NCI-H524 (cell line): ENCODE results near the gene GRIK2.

Experiments used
- DNase-seq, 2 experiments: peaks; one replicate each; lab custom pipeline; 2025; lab: John Stamatoyannopoulos, UW

GRIK2 gene

DNA sequence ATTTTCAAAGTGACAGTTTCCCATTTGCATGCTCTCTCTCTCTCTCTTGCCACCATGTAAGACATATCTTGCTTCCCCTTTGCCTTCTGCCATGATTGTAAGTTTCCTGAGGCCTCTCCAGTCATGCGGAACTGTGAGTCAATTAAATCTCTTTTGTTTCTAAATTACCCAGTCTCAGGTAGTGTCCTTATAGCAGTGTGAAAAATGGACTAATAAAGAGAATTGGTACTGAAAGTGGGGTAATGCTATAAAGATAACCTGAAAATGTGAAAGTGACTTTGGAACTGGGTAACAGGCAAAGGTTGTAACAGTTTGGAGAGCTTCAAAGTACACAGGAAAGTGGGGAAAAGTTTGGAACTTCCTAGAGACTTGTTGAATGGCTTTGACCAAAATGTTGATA is 389.8 kb downstream of the GRIK2 start:
- DNase-seq, result no peak

DNA sequence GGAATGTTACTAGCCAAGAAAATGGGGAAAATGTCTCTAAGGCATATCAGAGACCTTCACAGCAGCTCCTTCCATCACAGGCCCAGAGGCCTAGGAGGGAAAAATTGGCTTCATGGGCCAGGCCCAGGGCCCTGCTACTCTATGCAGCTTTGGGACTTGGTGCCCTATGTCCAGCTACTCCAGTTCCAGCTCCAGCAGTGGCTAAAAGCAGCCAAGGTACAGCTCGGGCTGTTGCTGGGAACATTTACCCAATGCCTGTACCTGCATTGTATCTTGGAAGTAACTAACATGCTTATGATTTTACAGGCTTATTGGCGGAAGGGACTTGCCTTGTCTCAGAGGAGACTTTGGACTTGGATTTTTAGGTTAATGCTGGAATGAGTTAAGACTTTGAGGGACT is 390.6 kb downstream of the GRIK2 start:
- no peak for DNase-seq

DNA sequence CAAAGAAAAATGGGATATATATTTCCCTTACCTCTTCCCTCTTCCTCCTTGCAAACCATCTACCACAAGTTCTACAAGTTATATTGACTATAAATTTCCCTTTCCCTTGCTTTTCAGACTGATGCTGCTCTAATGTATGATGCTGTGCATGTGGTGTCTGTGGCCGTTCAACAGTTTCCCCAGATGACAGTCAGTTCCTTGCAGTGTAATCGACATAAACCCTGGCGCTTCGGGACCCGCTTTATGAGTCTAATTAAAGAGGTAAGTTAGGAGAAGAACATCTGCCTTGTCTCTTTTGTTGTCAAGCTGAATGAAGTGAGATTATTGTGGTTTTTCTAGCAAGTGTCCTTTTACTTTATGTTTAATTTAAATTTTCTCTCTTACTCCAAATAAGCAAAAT is 406.0 kb downstream of the GRIK2 start:
- peak in 1 of 2 experiments; percentile 19 for DNase-seq

DNA sequence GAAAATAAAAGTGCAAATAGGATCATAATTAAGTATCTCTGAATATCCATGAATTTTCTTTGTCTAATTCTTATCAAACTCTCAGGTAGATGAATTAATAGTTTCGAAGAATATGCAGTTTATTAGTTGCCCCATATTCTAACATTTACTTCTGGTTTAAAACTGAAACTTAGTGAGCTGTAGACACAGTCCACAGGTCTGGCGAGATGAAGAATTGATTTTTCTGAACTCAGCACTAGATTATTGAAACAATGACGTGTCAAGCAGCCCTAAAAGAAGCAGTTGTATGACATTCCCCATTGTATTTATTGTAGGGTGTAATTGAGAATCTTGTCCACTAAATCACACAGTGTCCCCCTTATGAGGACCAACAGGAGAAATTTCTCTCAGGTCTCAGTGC is 407.1 kb downstream of the GRIK2 start:
- no peak for DNase-seq

DNA sequence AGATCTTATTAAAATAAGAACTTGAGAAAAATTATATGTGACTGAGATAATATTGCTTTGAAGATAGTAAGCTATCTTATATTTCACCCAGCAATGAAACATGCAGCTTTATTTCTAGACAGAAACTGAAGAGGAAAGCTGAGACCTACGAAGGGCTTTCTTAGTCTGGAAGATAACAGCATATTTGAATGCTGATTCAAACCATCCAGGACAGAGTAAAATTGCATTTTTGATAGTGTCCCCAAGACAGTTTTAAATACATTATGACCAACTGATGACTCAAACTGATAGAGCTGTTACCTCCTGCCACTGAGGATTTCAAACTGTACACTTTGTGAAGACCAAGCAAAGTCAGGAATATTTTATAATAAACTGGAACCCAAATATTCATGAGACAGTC is 409.6 kb downstream of the GRIK2 start:
- no peak for DNase-seq

DNA sequence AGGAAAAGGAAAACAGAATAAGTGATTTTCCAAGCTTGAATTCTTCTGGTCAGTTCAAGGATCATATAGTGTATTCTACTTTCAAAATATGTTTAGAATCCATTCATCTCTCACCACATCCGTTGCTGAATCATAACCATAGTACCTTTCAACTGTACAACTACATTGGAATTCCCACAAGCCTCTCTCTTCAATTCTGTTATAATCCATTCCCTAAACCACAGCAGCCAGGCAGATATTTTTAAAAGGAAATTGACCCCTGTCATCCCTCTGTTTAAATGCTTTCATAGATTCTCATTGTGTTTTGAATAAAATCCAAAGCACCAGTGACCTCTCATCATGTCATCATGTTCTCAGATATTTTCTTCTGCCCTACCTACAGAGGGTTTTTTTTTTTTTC is 412.7 kb downstream of the GRIK2 start:
- no peak for DNase-seq

DNA sequence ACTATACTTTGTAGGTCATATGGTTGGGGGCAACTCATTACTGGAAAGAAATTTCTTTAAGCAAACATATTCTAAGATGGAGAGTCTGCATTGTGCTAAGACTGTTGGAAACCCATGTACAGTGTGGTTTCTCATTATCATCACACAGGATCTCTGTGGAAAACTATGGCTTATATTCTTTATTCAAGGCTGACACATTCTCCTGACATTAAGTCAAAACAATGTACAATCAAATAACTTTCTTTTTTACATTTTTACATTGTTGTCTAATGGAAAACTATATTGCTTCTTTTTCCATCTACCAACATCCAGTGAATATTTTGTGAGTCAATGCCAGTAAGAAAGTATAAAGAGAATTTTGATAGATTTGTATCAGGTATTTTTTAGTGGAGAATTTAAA is 417.6 kb downstream of the GRIK2 start:
- no peak for DNase-seq

DNA sequence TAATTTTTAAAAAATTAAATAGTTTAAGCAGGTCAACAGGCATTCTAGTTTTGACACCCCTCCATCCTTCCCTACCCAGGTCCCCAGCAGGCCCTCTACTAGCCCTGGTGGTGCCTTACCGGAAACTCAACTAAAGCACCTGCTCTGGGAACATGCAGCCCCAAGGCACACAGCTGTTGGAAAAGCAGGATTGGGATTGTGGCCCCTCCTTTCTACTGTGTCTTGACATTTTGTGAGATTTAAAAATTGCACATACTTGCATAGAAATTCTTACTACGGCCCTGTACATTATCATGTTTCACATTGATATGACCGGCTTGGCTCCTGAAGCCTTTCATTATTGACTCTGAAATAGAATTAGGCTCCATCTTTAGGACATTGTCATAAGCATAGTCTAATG is 423.2 kb downstream of the GRIK2 start:
- DNase-seq, result no peak

DNA sequence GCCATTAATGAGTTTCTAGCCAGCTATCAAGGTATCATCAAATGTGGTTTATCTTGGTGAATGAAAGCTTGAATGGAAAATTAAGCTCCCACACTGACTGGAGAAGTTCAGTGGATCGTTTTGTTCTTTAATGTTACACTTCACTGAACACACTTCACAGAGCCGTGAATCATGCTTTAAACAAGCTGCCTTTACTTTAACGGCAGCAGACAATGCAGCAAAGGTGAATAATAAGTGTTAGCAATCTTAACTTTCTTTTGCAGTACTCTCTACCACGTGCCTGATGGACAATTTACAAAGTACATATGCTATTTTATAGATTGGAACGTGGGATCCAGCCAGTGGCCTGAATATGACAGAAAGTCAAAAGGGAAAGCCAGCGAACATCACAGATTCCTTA is 424.5 kb downstream of the GRIK2 start:
- no peak for DNase-seq

DNA sequence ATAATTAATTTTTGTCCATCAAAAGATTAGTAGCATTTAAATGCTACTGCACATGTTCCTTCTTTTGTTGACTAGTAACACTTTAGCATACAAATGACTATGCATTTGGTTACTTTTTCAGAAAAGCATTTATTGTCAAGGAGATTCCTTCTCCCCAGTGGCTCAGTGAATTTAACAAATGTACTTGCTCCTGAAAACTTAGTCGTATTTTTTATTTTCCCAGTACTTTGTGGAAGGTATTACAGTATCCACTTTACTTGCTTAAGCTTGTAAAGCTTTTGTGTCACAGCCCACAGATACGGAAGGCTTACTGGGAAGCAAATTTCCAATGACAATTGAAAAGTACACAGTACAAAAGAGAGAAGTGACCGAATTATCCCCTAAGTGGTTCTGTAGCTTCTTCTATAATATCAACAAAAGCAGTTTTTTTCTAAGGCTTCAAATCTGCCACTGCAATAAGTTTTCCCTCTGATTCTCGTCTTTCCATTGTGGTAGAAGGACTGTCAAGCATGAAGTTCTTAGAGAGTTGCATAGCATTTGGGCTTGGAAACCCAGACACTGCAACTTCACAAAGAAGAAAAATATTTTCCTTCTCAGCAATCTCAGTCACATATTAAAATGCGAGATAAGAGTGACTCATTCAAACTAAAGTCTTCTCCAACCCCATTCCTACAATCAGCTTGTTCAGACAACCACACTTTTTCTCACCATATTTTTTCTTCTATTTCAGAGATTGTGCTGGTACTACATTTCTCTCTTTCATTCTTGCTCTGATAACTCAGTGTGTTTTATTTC is 431.2 kb downstream of the GRIK2 start:
- no peak for DNase-seq

DNA sequence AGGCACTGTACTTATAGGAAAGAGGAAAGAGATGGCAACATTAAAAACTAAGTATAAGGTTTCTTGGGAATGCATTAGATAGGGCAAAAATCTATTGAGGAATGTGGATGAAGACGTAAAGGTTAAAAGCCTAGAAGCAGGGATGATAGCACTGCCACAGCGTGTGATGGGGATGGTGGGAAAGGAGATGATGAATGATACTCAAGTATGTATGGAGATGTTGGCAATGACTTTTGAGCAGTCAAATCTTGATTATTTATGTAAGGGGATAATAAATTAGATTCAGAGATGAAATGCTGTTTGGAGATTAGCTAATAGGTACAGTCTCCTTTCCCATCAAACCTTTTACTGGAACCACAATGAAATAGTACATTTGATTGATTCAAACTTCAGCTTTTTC is 432.8 kb downstream of the GRIK2 start:
- DNase-seq, result no peak

DNA sequence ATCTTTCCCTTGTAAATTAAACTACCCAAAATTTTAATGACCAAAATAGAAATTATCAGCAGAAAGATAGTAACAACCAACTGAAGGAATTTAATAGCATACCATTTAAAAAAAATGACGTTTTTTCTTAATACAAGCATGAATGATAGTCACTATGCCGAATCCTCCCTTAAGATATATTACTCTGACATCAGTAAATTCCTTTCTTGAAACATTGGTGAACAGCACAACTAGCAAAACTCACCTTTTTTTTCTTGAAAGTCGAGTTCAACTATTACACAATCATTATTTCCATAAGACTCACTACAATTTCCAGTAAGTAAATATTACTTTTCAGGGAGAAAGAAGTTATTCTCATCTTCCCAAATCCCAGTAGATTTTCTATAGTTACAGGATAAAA is 433.2 kb downstream of the GRIK2 start:
- DNase-seq, result no peak

DNA sequence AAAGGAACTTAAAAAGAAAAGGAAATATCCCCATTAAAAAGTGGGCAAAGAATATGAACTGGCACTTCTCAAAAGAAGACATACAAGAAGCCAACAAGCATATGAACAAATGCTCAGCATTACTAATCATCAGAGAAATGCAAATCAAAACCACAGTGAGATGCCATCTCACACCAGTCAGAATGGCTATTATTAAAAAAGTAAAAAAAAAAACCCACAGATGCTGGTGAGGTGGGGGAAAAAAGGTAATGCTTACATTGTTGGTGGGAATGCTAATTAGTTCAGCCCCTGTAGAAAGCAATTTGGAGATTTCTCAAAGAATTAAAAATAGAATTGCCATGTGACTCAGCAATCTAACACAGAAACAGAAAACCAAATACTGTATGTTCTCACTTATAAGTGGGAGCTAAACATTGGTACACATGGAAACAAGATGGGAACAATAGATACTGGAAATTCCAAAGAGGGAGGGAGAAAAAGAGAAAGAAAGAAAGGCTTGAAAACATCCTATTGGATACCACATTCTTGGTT is 437.1 kb downstream of the GRIK2 start:
- DNase-seq, result no peak

DNA sequence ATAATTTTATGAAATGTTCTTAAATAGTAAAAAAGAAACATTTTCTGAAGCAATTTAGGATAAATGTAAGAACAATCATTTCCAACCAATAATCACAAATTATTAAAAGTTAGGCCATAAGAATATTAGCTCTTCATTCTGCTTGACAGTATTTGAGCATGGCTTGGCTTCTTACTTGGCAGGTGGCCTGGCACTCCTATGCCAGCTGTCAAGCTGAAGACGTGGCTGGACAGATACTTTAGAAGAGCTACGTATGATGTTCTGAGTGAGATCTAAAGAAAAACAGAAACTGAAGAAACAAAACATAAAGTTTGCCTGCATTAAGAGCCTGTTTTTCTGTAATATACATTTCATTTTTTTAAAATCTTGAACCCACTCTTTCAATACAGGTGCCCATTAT is 438.9 kb downstream of the GRIK2 start:
- DNase-seq, result peak; percentile 5 to 71

DNA sequence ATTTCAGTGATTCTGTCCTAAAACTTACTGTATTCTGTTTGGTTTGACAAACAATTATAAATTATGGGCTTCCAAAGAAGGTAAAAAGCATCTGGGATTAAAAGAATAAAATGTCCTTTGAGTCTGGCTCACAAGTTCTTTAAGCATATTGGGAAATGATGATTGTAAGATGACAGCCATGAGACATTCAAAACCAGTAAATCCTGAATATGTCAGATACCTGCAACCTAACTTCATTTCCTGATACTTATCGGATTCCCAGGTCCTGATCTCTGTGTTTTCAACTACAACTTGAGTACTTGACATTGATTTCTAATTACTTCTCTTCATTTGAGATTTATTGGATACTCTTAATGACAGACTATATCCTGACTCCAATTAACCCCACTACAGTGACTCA is 446.6 kb downstream of the GRIK2 start:
- DNase-seq, result no peak

DNA sequence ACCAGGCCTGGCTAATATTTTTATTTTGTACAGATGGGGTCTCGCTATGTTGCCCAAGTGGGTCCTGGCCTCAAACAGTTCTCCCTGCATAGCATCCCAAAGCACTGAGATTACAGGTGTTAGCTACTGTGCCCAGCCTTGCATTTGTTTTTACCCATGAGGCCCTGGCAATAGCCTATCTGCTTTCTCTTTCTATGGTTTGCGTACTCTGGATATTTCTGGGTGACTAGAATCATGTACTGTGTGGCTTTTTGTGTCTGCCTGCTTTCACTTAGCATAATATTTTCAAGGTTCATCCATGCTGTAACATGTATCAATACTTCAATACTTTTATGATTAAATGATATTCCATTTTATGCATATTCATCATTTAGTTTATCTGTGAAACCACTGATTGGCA is 451.7 kb downstream of the GRIK2 start:
- no peak for DNase-seq

DNA sequence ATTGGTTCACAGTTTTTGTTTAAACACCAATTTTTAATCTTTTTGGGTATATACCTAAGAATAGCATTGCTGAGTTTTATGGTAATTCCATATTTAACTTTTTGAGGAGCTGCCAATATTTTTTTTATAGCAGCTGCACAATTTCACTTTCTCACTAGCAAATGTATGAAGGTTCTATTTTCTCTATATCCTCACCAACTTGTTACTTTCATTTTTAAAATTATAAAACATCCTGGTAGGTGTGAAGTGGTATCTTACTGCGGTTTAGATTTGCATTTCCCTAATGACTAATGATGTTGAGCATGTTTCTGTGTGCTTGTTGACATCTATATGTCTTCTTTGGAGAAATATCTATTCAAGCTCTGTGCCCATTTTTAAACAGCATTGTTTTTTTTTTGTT is 452.1 kb downstream of the GRIK2 start:
- DNase-seq, result no peak

DNA sequence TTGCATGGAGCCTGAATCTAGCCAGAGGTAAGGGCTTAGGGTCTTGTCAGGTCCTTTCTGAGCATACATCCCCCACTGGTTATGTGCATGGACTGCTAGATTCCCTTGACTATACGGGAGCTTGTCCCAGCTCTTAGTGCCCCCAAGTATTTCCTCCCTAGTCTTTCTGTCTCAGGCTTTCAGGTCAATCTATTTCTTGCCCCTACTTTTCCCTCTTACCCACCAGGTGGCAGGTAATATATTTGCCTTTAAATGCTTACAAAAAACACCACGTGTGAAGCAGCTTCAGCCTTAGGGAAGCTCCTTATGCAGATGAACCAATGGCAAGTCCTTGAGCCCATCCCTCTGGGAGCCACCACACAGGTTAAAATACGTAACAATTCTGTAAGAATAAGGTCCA is 454.2 kb downstream of the GRIK2 start:
- no peak for DNase-seq

DNA sequence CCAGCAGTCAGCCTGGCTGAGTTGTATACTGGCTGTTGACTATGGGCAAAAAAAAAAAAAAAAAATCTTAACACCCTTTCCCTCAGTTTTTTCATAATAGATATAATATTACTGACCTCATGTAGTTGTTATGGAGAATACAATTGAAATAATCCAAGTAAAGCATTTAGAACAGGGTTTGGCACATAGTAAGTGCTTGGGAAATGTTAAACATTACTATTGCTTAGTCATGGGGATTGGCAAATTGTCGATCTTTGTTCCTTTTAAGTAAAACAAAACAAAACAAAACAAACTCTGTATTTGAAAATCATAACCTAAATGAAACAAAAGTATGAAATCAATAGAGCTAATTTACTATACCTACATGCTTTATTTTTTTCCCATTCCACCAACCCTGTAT is 458.4 kb downstream of the GRIK2 start:
- no peak for DNase-seq

DNA sequence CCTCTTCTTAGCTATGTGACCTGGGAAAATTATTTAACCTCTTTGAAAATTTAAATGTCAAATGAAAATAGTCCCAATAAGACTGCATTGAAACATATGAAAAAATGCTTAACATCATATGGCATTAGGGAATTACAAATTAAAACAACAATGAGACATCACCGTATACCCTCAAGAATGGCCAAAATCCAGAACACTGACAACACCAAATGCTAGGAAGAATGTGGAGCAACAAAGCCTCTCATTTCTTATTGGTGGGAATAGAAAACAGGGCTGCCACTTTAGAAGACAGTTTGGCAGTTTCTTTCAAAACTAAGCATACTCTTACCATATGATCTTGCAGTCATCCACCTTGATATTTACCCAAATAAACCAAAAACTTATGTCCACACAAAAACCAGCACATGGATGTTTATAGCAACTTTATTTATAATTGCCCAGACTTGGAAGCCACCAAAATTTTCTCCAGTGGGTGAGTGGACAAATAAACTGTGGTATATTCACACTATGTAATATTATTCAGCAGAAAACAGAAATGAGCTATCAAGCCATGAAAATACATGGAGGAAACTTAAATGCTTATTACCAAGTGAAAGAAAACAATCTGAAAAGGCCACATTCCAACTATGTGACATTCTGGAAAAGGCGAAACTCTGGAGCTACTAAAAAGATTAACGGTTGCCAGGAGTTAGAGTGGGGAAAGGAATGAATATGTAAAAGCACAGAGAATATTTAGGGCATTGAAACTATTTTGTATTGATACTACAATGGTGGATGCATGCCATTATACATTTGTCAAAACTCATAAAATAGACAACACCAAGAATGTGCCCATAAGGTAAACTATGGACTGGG is 459.9 kb downstream of the GRIK2 start:
- DNase-seq, result no peak

DNA sequence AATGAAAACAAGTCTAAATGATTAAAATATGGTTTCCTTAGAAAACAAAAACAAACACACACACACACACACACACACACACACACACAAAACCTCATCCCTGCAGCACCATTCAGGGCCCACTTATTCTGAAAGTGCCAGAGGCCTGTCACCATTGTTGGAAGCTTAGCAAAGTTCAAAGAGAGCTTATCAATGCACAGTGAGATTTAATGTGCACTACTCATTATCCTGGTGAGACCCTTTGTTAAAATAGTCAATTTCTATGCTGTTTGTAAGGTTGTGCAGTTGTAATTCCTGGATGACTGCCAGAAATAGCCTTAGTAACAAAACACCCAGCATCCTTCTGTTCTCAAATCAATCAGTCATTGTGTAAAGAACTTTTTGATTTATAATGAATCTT is 482.9 kb downstream of the GRIK2 start:
- DNase-seq, result no peak

DNA sequence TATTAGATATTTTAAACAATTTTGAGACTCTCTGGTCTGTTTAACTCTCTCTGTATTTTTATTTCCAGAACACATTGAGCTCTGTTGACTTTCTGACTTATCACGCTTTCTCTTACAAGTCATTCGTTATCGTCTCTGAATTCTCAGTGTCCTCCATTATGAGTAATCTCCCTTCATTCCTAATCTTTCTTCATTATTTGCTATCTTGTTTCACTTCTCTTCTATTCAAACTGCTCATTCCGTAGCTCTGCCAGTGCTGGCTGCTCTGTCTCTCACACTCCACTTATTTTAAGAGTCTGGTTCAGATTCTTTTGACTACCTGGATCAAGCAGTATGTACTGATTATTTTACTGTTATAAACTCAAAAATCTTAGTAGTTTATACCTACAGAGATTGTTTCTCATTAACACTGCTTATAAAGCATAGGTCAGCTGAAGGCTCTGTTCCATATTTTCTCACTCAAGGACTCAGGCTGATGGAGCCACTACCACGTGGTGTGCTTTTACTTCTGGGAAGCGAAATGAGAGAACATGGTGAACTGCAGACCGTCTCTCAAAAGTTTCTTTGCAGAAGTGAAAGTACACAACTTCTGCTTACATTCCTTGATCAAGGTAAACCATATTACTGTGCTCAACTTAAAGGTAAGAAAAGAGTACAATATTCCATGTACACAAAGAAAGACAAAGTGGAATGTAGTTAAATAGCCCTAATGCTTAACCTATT is 485.2 kb downstream of the GRIK2 start:
- DNase-seq, result no peak

DNA sequence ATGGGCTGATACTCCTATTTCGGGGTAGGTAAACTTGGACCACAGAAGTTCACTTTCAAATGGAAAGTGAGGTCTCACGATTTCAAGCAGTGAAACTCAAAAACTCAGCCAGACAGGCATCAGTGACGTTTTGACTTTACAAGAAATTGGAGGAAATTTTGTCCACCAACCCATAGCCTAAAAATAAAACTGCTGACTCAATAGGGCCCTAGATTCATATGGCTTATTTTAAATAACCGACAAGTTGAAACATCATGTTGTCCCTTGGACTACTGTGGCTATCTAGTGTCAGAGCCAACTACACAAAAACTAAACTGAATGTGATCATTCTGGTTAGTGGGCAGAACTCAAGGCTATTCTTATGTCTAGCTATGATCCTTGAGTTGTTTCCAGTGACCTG is 486.3 kb downstream of the GRIK2 start:
- DNase-seq, result no peak
